ENCODE data around the gene BCL6B. TPM values are rescaled to one million over a fixed set of nuclear protein-coding genes. Genes with fewer than 3 reads are reported as not detected.

The BCL6B gene
- total and polyA plus RNA-seq, 2 donors from 2014 or later = 4.4 to 33.3 TPM

DNA sequence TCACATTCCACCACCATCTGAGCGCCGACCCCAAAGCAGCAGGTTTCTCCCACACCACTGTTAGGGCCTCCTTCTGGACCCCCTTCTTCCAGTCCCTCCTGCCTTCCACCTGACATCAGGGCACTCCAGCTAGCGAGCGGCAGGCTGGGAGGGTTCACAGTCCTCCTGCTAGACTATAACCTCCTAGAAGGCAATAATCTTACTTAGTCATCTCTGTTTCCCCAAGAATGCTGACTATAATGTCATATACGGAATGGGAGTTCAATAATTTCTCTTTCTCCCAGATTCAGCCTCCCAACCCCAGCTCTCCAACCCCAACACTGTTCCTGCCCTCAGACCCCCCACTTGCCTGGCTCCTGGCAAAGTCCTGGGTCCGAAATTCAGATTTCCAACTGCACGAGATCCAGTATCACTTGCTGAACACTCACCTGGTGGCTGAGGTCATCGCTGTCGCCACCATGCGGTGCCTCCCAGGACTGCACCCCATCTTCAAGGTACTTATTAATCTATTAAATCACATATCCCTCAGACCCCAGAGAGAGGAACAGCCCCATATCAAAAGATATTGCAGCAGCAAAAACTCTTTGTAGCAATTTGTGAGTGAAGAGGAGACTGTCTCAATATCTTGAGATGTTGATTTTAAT is 21.4 kb upstream of the BCL6B start:
- H3K9ac ChIP-seq (ENCODE audit: low read length in 3 of 3) = no peak overlapping the region
- H3K27ac ChIP-seq (ENCODE audit: low read depth in 2 of 2, low read length in 2 of 2) = no peak overlapping the region
- TF ChIP-seq, protein P1, sequence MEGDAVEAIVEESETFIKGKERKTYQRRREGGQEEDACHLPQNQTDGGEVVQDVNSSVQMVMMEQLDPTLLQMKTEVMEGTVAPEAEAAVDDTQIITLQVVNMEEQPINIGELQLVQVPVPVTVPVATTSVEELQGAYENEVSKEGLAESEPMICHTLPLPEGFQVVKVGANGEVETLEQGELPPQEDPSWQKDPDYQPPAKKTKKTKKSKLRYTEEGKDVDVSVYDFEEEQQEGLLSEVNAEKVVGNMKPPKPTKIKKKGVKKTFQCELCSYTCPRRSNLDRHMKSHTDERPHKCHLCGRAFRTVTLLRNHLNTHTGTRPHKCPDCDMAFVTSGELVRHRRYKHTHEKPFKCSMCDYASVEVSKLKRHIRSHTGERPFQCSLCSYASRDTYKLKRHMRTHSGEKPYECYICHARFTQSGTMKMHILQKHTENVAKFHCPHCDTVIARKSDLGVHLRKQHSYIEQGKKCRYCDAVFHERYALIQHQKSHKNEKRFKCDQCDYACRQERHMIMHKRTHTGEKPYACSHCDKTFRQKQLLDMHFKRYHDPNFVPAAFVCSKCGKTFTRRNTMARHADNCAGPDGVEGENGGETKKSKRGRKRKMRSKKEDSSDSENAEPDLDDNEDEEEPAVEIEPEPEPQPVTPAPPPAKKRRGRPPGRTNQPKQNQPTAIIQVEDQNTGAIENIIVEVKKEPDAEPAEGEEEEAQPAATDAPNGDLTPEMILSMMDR (IDR thresholded peaks at IDR 0.05; ENCODE audit: borderline replicate concordance, extremely low read depth, insufficient read depth) = peak; percentile 37
- no peaks in the 10 kb centered on the region for H3K27me3 ChIP-seq (ENCODE audit: control insufficient read depth, insufficient read depth, low read length)
- no peak for FAIRE-seq
- H3K36me3 ChIP-seq (ENCODE audit: control insufficient read depth in 2 of 3, insufficient read depth in 3 of 3, low read length in 3 of 3) = peaks cover 2 to 23% (median 12%) of the 10 kb centered on the region in 3 donors
- intact Hi-C loops (cut with DNase I) = loop anchor here (10.0 kb wide), 1 partner anchor 327 kb away; no protein-coding TSS in a partner anchor
- H3K4me3 ChIP-seq (ENCODE audit: low read length in 3 of 3) = no peak overlapping the region
- H3K4me1 ChIP-seq (ENCODE audit: control insufficient read depth in 2 of 3, insufficient read depth in 2 of 3, low read depth in 1 of 3, low read length in 3 of 3) = peaks cover 0 to 2% (median 0%) of the 10 kb centered on the region in 3 donors
- H3K9me3 ChIP-seq (ENCODE audit: control insufficient read depth in 2 of 3, insufficient read depth in 1 of 3, low read length in 3 of 3) = no peaks in the 10 kb centered on the region
- peak in 3 of 5 donors; percentile 39 to 62 (median 45) for DNase-seq

DNA sequence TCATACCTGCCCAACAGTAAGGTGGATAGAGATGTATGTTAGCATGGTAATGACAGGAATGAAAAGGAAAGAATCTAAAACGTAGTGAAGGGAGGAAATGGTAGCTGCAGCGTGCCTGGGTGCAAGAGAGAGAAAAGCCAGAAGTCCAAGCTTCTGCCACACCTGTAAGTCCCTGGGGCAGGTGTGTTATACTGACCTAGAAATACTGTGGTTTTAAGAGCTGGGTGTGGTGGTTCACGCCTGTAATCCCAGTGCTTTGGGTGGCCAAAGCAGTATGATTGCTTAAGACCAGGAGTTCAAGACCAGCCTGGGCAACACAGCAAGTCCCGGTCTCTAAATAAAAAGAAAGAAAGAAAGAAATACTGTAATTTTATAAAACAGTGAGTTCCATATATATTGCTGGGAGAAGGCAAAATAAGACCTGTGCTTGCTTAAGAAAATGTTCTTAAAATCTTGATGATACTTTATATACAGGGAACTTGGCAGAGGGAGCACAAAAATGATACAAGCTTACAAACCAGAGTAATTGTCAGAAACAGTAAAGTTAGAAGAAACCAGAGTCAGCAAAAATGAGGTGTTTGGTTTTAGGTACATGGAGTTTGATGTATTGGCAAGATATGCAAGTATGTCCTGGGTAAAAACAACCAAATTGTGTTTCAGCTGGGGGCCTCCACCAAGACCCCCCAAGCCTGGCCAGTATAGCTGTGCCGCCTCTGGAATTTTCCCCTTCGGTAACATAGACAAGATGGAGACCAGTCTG is 20.4 kb upstream of the BCL6B start:
- no peaks in the 10 kb centered on the region for H3K27me3 ChIP-seq (ENCODE audit: control insufficient read depth, insufficient read depth, low read length)
- H3K9ac ChIP-seq (ENCODE audit: low read length in 3 of 3) = no peak overlapping the region
- no peaks in the 10 kb centered on the region for H3K9me3 ChIP-seq (ENCODE audit: control insufficient read depth in 2 of 3, insufficient read depth in 1 of 3, low read length in 3 of 3)
- intact Hi-C loops (cut with DNase I) = loop anchor here (10.0 kb wide), 1 partner anchor 328 kb away; no protein-coding TSS in a partner anchor
- peaks cover 2 to 23% (median 14%) of the 10 kb centered on the region in 3 donors for H3K36me3 ChIP-seq (ENCODE audit: control insufficient read depth in 2 of 3, insufficient read depth in 3 of 3, low read length in 3 of 3)
- TF ChIP-seq, protein P1 (IDR thresholded peaks at IDR 0.05; ENCODE audit: borderline replicate concordance, extremely low read depth, insufficient read depth) = no peak
- no peak overlapping the region for H3K4me3 ChIP-seq (ENCODE audit: low read length in 3 of 3)
- DNase-seq (no peak), FAIRE-seq (no peak)
- peaks cover 0 to 2% (median 0%) of the 10 kb centered on the region in 3 donors for H3K4me1 ChIP-seq (ENCODE audit: control insufficient read depth in 2 of 3, insufficient read depth in 2 of 3, low read depth in 1 of 3, low read length in 3 of 3)
- H3K27ac ChIP-seq (ENCODE audit: low read depth in 2 of 2, low read length in 2 of 2) = no peak overlapping the region

DNA sequence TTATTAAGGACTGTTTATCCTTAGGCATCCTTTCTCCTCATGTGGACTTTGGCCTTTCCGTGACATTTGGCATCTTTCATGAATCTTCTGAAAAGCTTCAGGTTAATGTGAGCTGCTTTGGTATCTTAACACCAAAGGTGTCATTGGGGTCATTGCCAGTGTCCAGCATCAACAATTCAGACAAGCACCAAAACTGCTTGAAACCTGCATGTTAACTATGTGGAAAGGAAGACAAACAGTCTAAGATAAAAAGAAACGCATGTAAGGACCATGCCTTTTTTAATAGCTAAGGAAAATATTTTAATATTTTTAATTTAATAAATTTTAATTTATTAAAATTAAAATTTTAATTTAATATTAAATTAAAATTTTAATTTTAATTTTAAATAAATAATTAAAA is 19.1 kb upstream of the BCL6B start:
- Histone ChIP-seq H3K4me3 (ENCODE audit: low read length in 3 of 3) (no peak overlapping the region), H3K9me3 (ENCODE audit: control insufficient read depth in 2 of 3, insufficient read depth in 1 of 3, low read length in 3 of 3) (no peaks in the 10 kb centered on the region), H3K36me3 (ENCODE audit: control insufficient read depth in 2 of 3, insufficient read depth in 3 of 3, low read length in 3 of 3) (peaks cover 0 to 23% (median 14%) of the 10 kb centered on the region in 3 donors), H3K4me1 (ENCODE audit: control insufficient read depth in 2 of 3, insufficient read depth in 2 of 3, low read depth in 1 of 3, low read length in 3 of 3) (peaks cover 0 to 2% (median 0%) of the 10 kb centered on the region in 3 donors), H3K27ac (ENCODE audit: low read depth in 2 of 2, low read length in 2 of 2) (no peak overlapping the region), H3K27me3 (ENCODE audit: control insufficient read depth, insufficient read depth, low read length) (no peaks in the 10 kb centered on the region), H3K9ac (ENCODE audit: low read length in 3 of 3) (no peak overlapping the region)
- intact Hi-C loops (cut with DNase I) = loop anchor here (10.0 kb wide), 1 partner anchor 329 kb away; no protein-coding TSS in a partner anchor
- no peak for FAIRE-seq
- TF ChIP-seq, protein P1 (IDR thresholded peaks at IDR 0.05; ENCODE audit: borderline replicate concordance, extremely low read depth, insufficient read depth) = no peak
- no peak for DNase-seq

Measured in kidney (tissue), 14 donors.